ENCODE measurements around the gene MERTK.

- TF ChIP-seq CTCF (IDR thresholded peaks at IDR 0.05) (no peak), POLR2A (IDR thresholded peaks at IDR 0.05) (no peak)
Observed at GRCh38 chr2:111954602-111955332, 56.4 kb downstream of the MERTK start.
